IMR-90 (cell line): ENCODE measurements around the gene SLC9A9. TPM values are rescaled to one million over a fixed set of nuclear protein-coding genes. Genes with fewer than 3 reads are reported as not detected.

ENCODE experiments used
- ATAC-seq: fragments of 200-7000 bp; cut with Tn5 transposase; 2 replicates; pipeline ENCODE4 v1.9.1; 2020; ENCODE audit warnings: low read depth, mild to moderate bottlenecking, moderate library complexity
- BruUV-seq: library from RNA; stranded (reverse); fragments of 400-500 nt; replicated peaks from 2 replicates; lab custom pipeline; 2021; lab: Mats Ljungman, UMichigan
- CTCF ChIA-PET: fragments of 300-600 bp; formaldehyde crosslinking; extraction: SDS; loops from one replicate; lab custom pipeline; 2021; ENCODE audit warnings: antibody characterized with exemption; lab: Yijun Ruan, JAX
- POLR2A ChIA-PET: fragments of 300-600 bp; sonication (Branson Sonifier 250); formaldehyde crosslinking; loops from one replicate; lab custom pipeline; 2022; ENCODE audit warnings: antibody characterized with exemption; ENCODE audit not compliant: unreplicated experiment; lab: Charles Lee
- DNase-seq: peaks from one replicate; pipeline ENCODE4 v3.0.0; 2013
- H2AFZ ChIP-seq: replicated peaks from 2 replicates; pipeline ENCODE3; 2013; ENCODE audit warnings: low read length, mild to moderate bottlenecking; ENCODE audit not compliant: poor library complexity
- H2AK5ac ChIP-seq: 2 replicates; pipeline ENCODE4 v1.6.1; 2013; ENCODE audit warnings: low read depth, low read length, inconsistent platforms
- H2AK9ac ChIP-seq: replicated peaks from 2 replicates; pipeline ENCODE3; 2013; ENCODE audit warnings: mild to moderate bottlenecking, low read depth, low read length, moderate library complexity; ENCODE audit not compliant: poor library complexity
- H2BK120ac ChIP-seq: 2 replicates; pipeline ENCODE4 v1.6.1; 2013; ENCODE audit warnings: low read depth, low read length, inconsistent platforms
- H2BK15ac ChIP-seq: 3 replicates; pipeline ENCODE4 v1.6.1; 2013; ENCODE audit warnings: low read depth, low read length, inconsistent platforms
- H2BK20ac ChIP-seq: 2 replicates; pipeline ENCODE4 v1.6.1; 2013; ENCODE audit warnings: low read depth, mild to moderate bottlenecking, inconsistent platforms, low read length, moderate library complexity
- H2BK5ac ChIP-seq: 2 replicates; pipeline ENCODE4 v1.6.1; 2013; ENCODE audit warnings: mild to moderate bottlenecking, low read depth, low read length, inconsistent platforms; ENCODE audit not compliant: poor library complexity, severe bottlenecking
- H3K14ac ChIP-seq: replicated peaks from 2 replicates; pipeline ENCODE4 v1.6.1; 2013; ENCODE audit warnings: low read depth, low read length, inconsistent platforms
- H3K18ac ChIP-seq: 2 replicates; pipeline ENCODE4 v1.6.1; 2013; ENCODE audit warnings: low read depth, low read length, control low read depth
- H3K23ac ChIP-seq: 2 replicates; pipeline ENCODE4 v1.6.1; 2013; ENCODE audit warnings: low read depth, low read length, inconsistent platforms
- H3K27ac ChIP-seq: 2 replicates; pipeline ENCODE4 v1.5.1; 2013; ENCODE audit warnings: mild to moderate bottlenecking, control low read depth, low read length; ENCODE audit not compliant: insufficient read depth
- H3K27me3 ChIP-seq: 2 replicates; pipeline ENCODE4 v1.6.1; 2013; ENCODE audit warnings: low read length; ENCODE audit not compliant: control insufficient read depth, insufficient read depth
- H3K36me3 ChIP-seq: 2 replicates; pipeline ENCODE4 v1.6.1; 2013; ENCODE audit warnings: low read length, mixed read lengths; ENCODE audit not compliant: control insufficient read depth, insufficient read depth
- H3K4ac ChIP-seq: 2 replicates; pipeline ENCODE4 v1.6.1; 2013; ENCODE audit warnings: low read depth, low read length, inconsistent platforms
- H3K4me1 ChIP-seq: 2 replicates; pipeline ENCODE4 v1.6.1; 2013; ENCODE audit warnings: low read length, mixed read lengths; ENCODE audit not compliant: control insufficient read depth, insufficient read depth
- H3K4me2 ChIP-seq: 2 replicates; pipeline ENCODE4 v1.6.1; 2013; ENCODE audit warnings: low read depth, mild to moderate bottlenecking, control low read depth, low read length, moderate library complexity
- H3K4me3 ChIP-seq: 2 replicates; pipeline ENCODE4 v1.5.1; 2013; ENCODE audit warnings: low read depth, mild to moderate bottlenecking, control low read depth, low read length, moderate library complexity; ENCODE audit not compliant: insufficient read depth
- H3K56ac ChIP-seq: 2 replicates; pipeline ENCODE4 v1.6.1; 2013; ENCODE audit warnings: low read length, inconsistent platforms; ENCODE audit not compliant: insufficient read depth; ENCODE audit errors: extremely low read depth
- H3K79me1 ChIP-seq, 2 experiments: 2 replicates each; pipeline ENCODE4 v1.6.1; 2013; ENCODE audit warnings: low read length in 2 of 2, inconsistent platforms in 1 of 2, low read depth in 1 of 2
- H3K9ac ChIP-seq: 2 replicates; pipeline ENCODE4 v1.6.1; 2013; ENCODE audit warnings: low read depth, low read length, control low read depth
- H3K9me1 ChIP-seq: 2 replicates; pipeline ENCODE4 v1.6.1; 2013; ENCODE audit warnings: low read length, inconsistent platforms; ENCODE audit not compliant: insufficient read depth
- H3K9me3 ChIP-seq: 2 replicates; pipeline ENCODE4 v1.6.1; 2013; ENCODE audit warnings: low read length; ENCODE audit not compliant: control insufficient read depth, insufficient read depth
- H4K20me1 ChIP-seq: 2 replicates; pipeline ENCODE4 v1.6.1; 2013; ENCODE audit warnings: low read length, inconsistent platforms; ENCODE audit not compliant: insufficient read depth
- H4K5ac ChIP-seq: 2 replicates; pipeline ENCODE4 v1.6.1; 2013; ENCODE audit warnings: mild to moderate bottlenecking, low read depth, low read length, control low read depth
- H4K8ac ChIP-seq, 2 experiments: 2 replicates each; pipeline ENCODE4 v1.6.1; 2013; ENCODE audit warnings: low read depth in 2 of 2, low read length in 2 of 2, control low read depth in 1 of 2, inconsistent platforms in 1 of 2
- H4K91ac ChIP-seq: 2 replicates; pipeline ENCODE4 v1.6.1; 2013; ENCODE audit warnings: low read depth, low read length, inconsistent platforms; ENCODE audit not compliant: insufficient read depth
- BHLHE40 ChIP-seq: fragments of 150-350 bp; IDR thresholded peaks from 2 replicates; pipeline ENCODE4 v1.6.1; 2016; ENCODE audit warnings: mild to moderate bottlenecking, low read depth, low read length
- CEBPB ChIP-seq: IDR thresholded peaks from 2 replicates; pipeline ENCODE4 v1.6.1; 2012; ENCODE audit warnings: low read depth, low read length, improper control_type of control experiment
- CTCF ChIP-seq: conservative IDR thresholded peaks from 2 replicates; pipeline ENCODE4 v1.5.1; 2012; ENCODE audit warnings: mild to moderate bottlenecking, low read depth, low read length, improper control_type of control experiment
- MAFK ChIP-seq: IDR thresholded peaks from 2 replicates; pipeline ENCODE4 v1.6.1; 2012; ENCODE audit warnings: low read depth, low read length, improper control_type of control experiment
- MXI1 ChIP-seq: IDR thresholded peaks from 2 replicates; pipeline ENCODE4 v1.6.1; 2012; ENCODE audit warnings: low read depth, mild to moderate bottlenecking, low read length, moderate library complexity, borderline replicate concordance
- POLR2A ChIP-seq: IDR thresholded peaks from 2 replicates; pipeline ENCODE4 v1.6.1; 2012; ENCODE audit warnings: mild to moderate bottlenecking, low read depth, low read length
- RAD21 ChIP-seq: IDR thresholded peaks from 2 replicates; pipeline ENCODE4 v1.6.1; 2012; ENCODE audit warnings: low read length, improper control_type of control experiment
- RFX5 ChIP-seq: IDR thresholded peaks from 2 replicates; pipeline ENCODE4 v1.8.0; 2012; ENCODE audit warnings: low read depth, mild to moderate bottlenecking, low read length, moderate library complexity
- WGBS, 2 experiments: methylation state at CpG; one replicate each; pipeline versions ENCODE4 v1.1.5 to v1.1.7; 2013; ENCODE audit warnings: missing lambda C conversion rate in 2 of 2; ENCODE audit not compliant: insufficient read length in 1 of 2; ENCODE audit errors: extremely low coverage in 2 of 2; 5-methylcytosine and 5-hydroxymethylcytosine counted together
- dilution Hi-C: fragments of 300-500 bp; cut with HindIII; formaldehyde crosslinking; loops from one replicate; pipeline ENCODE4 v1.14.3; 2018; ENCODE audit warnings: low sequenced_read_pairs; ENCODE audit not compliant: unreplicated experiment
- in situ Hi-C: fragments of 300-500 bp; cut with MboI; formaldehyde crosslinking; loops from 3 replicates; pipeline ENCODE4 v1.14.3; 2019; ENCODE audit warnings: low sequenced_read_pairs, inconsistent platforms, mixed read lengths
- intact Hi-C: fragments of 100-400 bp; cut with micrococcal nuclease; formaldehyde crosslinking; loops from 2 replicates; pipeline ENCODE4 v1.10.0; 2022
- polyA plus RNA-seq, 3 experiments: library from polyadenylated mRNA; depleted of rRNA; stranded (reverse); fragments of >200 nt; gene quantifications; 2 replicates each; pipeline ENCODE4 v1.2.3, GENCODE V29; 2012; ENCODE audit warnings: low replicate concordance in 1 of 3
- total RNA-seq: library from RNA; depleted of rRNA; stranded (reverse); fragments of >200 nt; gene quantifications from 2 replicates; pipeline ENCODE4 v1.2.3, GENCODE V29; 2012

SLC9A9 gene
- total and polyA plus RNA-seq, 2 of the 4 experiments (the other 2 are of a cell fraction), result 1.4 to 2.3 TPM

- Histone ChIP-seq H2AK5ac (no peak overlapping the region), H2BK5ac (no peak overlapping the region), H4K8ac (no peak overlapping the region), H3K9ac (no peak overlapping the region), H3K18ac (no peak overlapping the region), H2BK20ac (no peak overlapping the region), H4K20me1 (no peaks in the 10 kb centered on the region), H2BK15ac (no peak overlapping the region), H3K23ac (no peak overlapping the region), H3K9me1 (no peaks in the 10 kb centered on the region), H4K5ac (no peak overlapping the region), H2AK9ac (no peak overlapping the region), H3K9me3 (no peaks in the 10 kb centered on the region), H4K91ac (no peak overlapping the region), H2AFZ (no peak overlapping the region), H2BK120ac (no peak overlapping the region), H3K27me3 (peaks cover 1% of the 10 kb centered on the region; the same call in 1 of the 2 replicates), H3K4me3 (no peak overlapping the region), H3K4me2 (no peak overlapping the region), H3K36me3 (no peaks in the 10 kb centered on the region), H3K4ac (no peak overlapping the region), H3K27ac (no peak overlapping the region), H3K56ac (no peak overlapping the region), H3K4me1 (no peaks in the 10 kb centered on the region), H3K14ac (no peak overlapping the region), H3K79me1 (no peaks in the 10 kb centered on the region)
- DNase-seq, result no peak
- WGBS, 2 experiments, result no CpG with 5 or more reads among the region's 2 CpGs
- BruUV-seq, result no TSS peak
- TF ChIP-seq RAD21 (no peak), BHLHE40 (no peak), CEBPB (no peak), CTCF (no peak), MXI1 (no peak), POLR2A (no peak), MAFK (no peak), RFX5 (no peak)
- dilution Hi-C loops (no loop called here), in situ Hi-C loops (no loop called here), intact Hi-C loops (no loop called here)
- CTCF ChIA-PET, result no interaction called here
- ATAC-seq, result no peak
- POLR2A ChIA-PET, result no interaction called here
These were observed 517.9 kb downstream of the SLC9A9 start for GRCh38 chr3:143330296-143330868.
